Measurements from ENCODE around the gene RNF2. TPM values are rescaled to one million over a fixed set of nuclear protein-coding genes. Genes with fewer than 3 reads are reported as not detected.

RNF2 gene
- total RNA-seq, 1 experiment from 2014 or later, result 75.3 TPM

- H3K4me1 ChIP-seq (ENCODE audit: insufficient read depth, low read length), result no peaks in the 10 kb centered on the region
- H3K79me1 ChIP-seq (ENCODE audit: insufficient read depth, low read depth, low read length, poor library complexity, severe bottlenecking), result no peaks in the 10 kb centered on the region
- H3K27ac Mint-ChIP-seq, result no peak overlapping the region
- no peak overlapping the region for H3K4me3 Mint-ChIP-seq
- H3K4me2 ChIP-seq (ENCODE audit: insufficient read depth, insufficient read length, low read length), result no peak overlapping the region
- no peaks in the 10 kb centered on the region for H3K27me3 ChIP-seq (ENCODE audit: insufficient read depth, low read length)
- H3K36me3 Mint-ChIP-seq (ENCODE audit: insufficient read depth in 1 of 3, low read depth in 3 of 3), result peaks cover 2 to 26% (median 22%) of the 10 kb centered on the region in 3 experiments; a peak in 5 of 7 replicates
- no peak overlapping the region for H3K14ac ChIP-seq (ENCODE audit: insufficient read depth, low read length)
- H2AFZ ChIP-seq (ENCODE audit: low read length), result no peak overlapping the region
- no peak overlapping the region for H3K27ac ChIP-seq (ENCODE audit: insufficient read length, low read depth, low read length)
- no peak for DNase-seq
- no peak overlapping the region for H3K23ac ChIP-seq (ENCODE audit: insufficient read length, low read depth, low read length)
- no peak overlapping the region for H4K8ac ChIP-seq (replicated peaks; ENCODE audit: insufficient read length, low read depth, low read length)
- no peaks in the 10 kb centered on the region for H3K9me3 Mint-ChIP-seq
- no peak overlapping the region for H3K4ac ChIP-seq (ENCODE audit: low read depth, low read length)
- H3K9me3 ChIP-seq (ENCODE audit: control insufficient read depth, low read depth, low read length), result no peaks in the 10 kb centered on the region
- no peak overlapping the region for H2AK5ac ChIP-seq (ENCODE audit: insufficient read length, low read length)
- H4K20me1 ChIP-seq (ENCODE audit: control insufficient read depth, insufficient read depth, insufficient read length), result no peaks in the 10 kb centered on the region
- no peak overlapping the region for H4K91ac ChIP-seq (ENCODE audit: insufficient read length, low read depth, low read length)
- no peak overlapping the region for H2BK15ac ChIP-seq (ENCODE audit: low read depth, low read length)
- H3K23me2 ChIP-seq (ENCODE audit: insufficient read length, low read depth, low read length, poor library complexity, severe bottlenecking), result no peaks in the 10 kb centered on the region
- no peak overlapping the region for H4K5ac ChIP-seq (ENCODE audit: insufficient read length, low read depth, low read length)
- no peak overlapping the region for H3T11ph ChIP-seq (ENCODE audit: low read length)
- H3K27me3 Mint-ChIP-seq (ENCODE audit: low read depth), result no peaks in the 10 kb centered on the region
- H3K56ac ChIP-seq (ENCODE audit: insufficient read length, low read depth, low read length), result no peak overlapping the region
- no peak overlapping the region for H3K18ac ChIP-seq (ENCODE audit: insufficient read length, low read depth, low read length)
- H2BK20ac ChIP-seq (ENCODE audit: low read depth, low read length, poor library complexity, severe bottlenecking), result no peak overlapping the region
- H2BK5ac ChIP-seq (ENCODE audit: insufficient read length, low read length), result no peak overlapping the region
- no peak for TF ChIP-seq CTCF (conservative IDR thresholded peaks at IDR 0.05)
- no peak overlapping the region for H2BK12ac ChIP-seq (ENCODE audit: insufficient read length, low read depth, low read length)
- no peak overlapping the region for H3K9ac ChIP-seq (ENCODE audit: extremely low read depth, insufficient read length, low read length)
- no peaks in the 10 kb centered on the region for H3K4me1 Mint-ChIP-seq
- H2BK120ac ChIP-seq (ENCODE audit: low read depth, low read length, poor library complexity, severe bottlenecking), result no peak overlapping the region
- H3K79me2 ChIP-seq (ENCODE audit: insufficient read depth, low read length), result no peaks in the 10 kb centered on the region
Measured at GRCh38 chr1:185144233-185144632, 98.9 kb downstream of the RNF2 start.
